Forelimb muscle (tissue), 1 donor: ENCODE results near the gene SERP2. TPM values are rescaled to one million over a fixed set of nuclear protein-coding genes. Genes with fewer than 3 reads are reported as not detected.
"Not testable (repeated sequence)": the region's sequence is repeated elsewhere in the genome, so short reads cannot be mapped to it uniquely, and the experiment has no call there.

Source experiments
- DNase-seq: peaks from one replicate; pipeline ENCODE4 v3.0.0-alpha.2; 2013; ENCODE audit warnings: low read depth
- polyA plus RNA-seq: library from polyadenylated mRNA; unstranded; fragments of 120-200 nt; gene quantifications from one replicate; pipeline ENCODE4 v1.2.1, GENCODE V29; 2013; ENCODE audit not compliant: insufficient read length

Gene SERP2
- 5.4 TPM for polyA plus RNA-seq

GRCh38 chr13:44373601-44374347 is at the start of gene SERP2:
Gene SERP2, plus strand, starts transcription at chr13:44373824. Its CDS starts 202 bp downstream, at chr13:44374026.
- no peak for DNase-seq

- DNase-seq, result no peak
These were observed 46.7 kb upstream of the SERP2 start for GRCh38 chr13:44326961-44327360.

GRCh38 chr13:44329041-44329440 is 44.6 kb upstream of the SERP2 start:
- not testable (repeated sequence) for DNase-seq

- no peak for DNase-seq
These were observed 43.6 kb upstream of the SERP2 start for GRCh38 chr13:44329909-44330545.

GRCh38 chr13:44331446-44331845 is 42.2 kb upstream of the SERP2 start:
- DNase-seq, result no peak

- peak; percentile 72 for DNase-seq
These were observed 41.4 kb upstream of the SERP2 start for GRCh38 chr13:44331912-44332851.

GRCh38 chr13:44333950-44334655 is 39.5 kb upstream of the SERP2 start:
- DNase-seq, result no peak

- no peak for DNase-seq
These were observed 38.9 kb upstream of the SERP2 start for GRCh38 chr13:44334751-44335150.

- DNase-seq, result no peak
These were observed 36.7 kb upstream of the SERP2 start for GRCh38 chr13:44336934-44337333.

GRCh38 chr13:44337581-44337980 is 36.0 kb upstream of the SERP2 start:
- DNase-seq, result no peak

GRCh38 chr13:44340508-44340907 is 33.1 kb upstream of the SERP2 start:
- DNase-seq, result peak; percentile 88

GRCh38 chr13:44342741-44343140 is 30.9 kb upstream of the SERP2 start:
- DNase-seq, result no peak

GRCh38 chr13:44346534-44346933 is 27.1 kb upstream of the SERP2 start:
- no peak for DNase-seq

- DNase-seq, result no peak
These were observed 26.3 kb upstream of the SERP2 start for GRCh38 chr13:44347301-44347700.

- DNase-seq, result no peak
These were observed 25.7 kb upstream of the SERP2 start for GRCh38 chr13:44347949-44348348.

GRCh38 chr13:44350775-44351504 is 22.7 kb upstream of the SERP2 start:
- no peak for DNase-seq

- no peak for DNase-seq
These were observed 22.1 kb upstream of the SERP2 start for GRCh38 chr13:44351505-44351854.

GRCh38 chr13:44352202-44352601 is 21.4 kb upstream of the SERP2 start:
- no peak for DNase-seq

GRCh38 chr13:44352671-44353070 is 21.0 kb upstream of the SERP2 start:
- DNase-seq, result no peak

- no peak for DNase-seq
These were observed 19.3 kb upstream of the SERP2 start for GRCh38 chr13:44354331-44354730.

GRCh38 chr13:44354884-44355283 is 18.7 kb upstream of the SERP2 start:
- DNase-seq, result no peak
